Pancreas (tissue), 10 donors: Measurements from ENCODE around the gene GATA6. TPM values are rescaled to one million over a fixed set of nuclear protein-coding genes. Genes with fewer than 3 reads are reported as not detected.
A peak's percentile ranks its signal among the peaks of the same experiment; 100 is the strongest.

Experiments
- ATAC-seq, 4 donors: fragments of 200-7000 bp; cut with Tn5 transposase; one replicate each; pipeline versions ENCODE4 v1.8.0 to v1.9.1; 2020; ENCODE audit warnings: mild to moderate bottlenecking in 4 of 4, moderate library complexity in 4 of 4
- DNase-seq, 6 donors: peaks; one replicate each; pipeline ENCODE4 v3.0.0-alpha.2; 2020
- FAIRE-seq: peaks from 2 replicates; lab custom pipeline; 2012; peaks lifted over from hg19 to GRCh38; lab: Jason Lieb, UNC
- H3K27ac ChIP-seq, 4 donors: fragments of 200-600 bp; sonication (generic); 1 replicate in 3 of 4; 2 replicates in 1 of 4; pipeline versions ENCODE4 v1.5.0 to v1.8.0; 2020
- H3K27me3 ChIP-seq, 4 donors: fragments of 200-600 bp; one replicate each; pipeline ENCODE4 v1.8.0; 2021
- H3K36me3 ChIP-seq, 3 donors: fragments of 200-600 bp; sonication (generic) in 1 of 3; one replicate each; pipeline versions ENCODE4 v1.5.0 to v1.8.0; 2020 to 2021
- H3K4me1 ChIP-seq, 3 donors: fragments of 200-600 bp; one replicate each; pipeline ENCODE4 v1.8.0; 2021
- H3K4me3 ChIP-seq, 4 donors: fragments of 200-600 bp; sonication (generic) in 2 of 4; one replicate each; pipeline versions ENCODE4 v1.5.0 to v1.8.0; 2020 to 2021
- H3K9me3 ChIP-seq, 4 donors: fragments of 200-600 bp; one replicate each; pipeline ENCODE4 v1.8.0; 2021
- WGBS, 2 donors: extraction: QIAGEN DNeasy Blood & Tissue Kit; methylation state at CpG; one replicate each; pipeline ENCODE4 v1.1.7; 2013; 5-methylcytosine and 5-hydroxymethylcytosine counted together
- intact Hi-C, 3 donors: fragments of 100-400 bp; cut with DNase I; formaldehyde crosslinking; loops; one replicate each; pipeline versions ENCODE4 v1.11.1 to v1.14.2; 2022
- polyA plus RNA-seq, 2 donors: library from polyadenylated mRNA; stranded (reverse); fragments of 200-250 nt; gene quantifications; one replicate each; pipeline ENCODE4 v1.2.3, GENCODE V29; 2013
- total RNA-seq, 6 donors: library from RNA; stranded (reverse); fragmentation: NEBNext Ultra II Directional in 4 of 6; extraction: Animal tissue kit (Norgen Biotek cat#: 25700) in 4 of 6; gene quantifications; one replicate each; pipeline versions ENCODE4 v1.2.1 to v1.2.4, GENCODE V29; 2021 to 2023
- TF ChIP-seq, protein P1 (sequence below), 4 donors: fragments of 200-600 bp; sonication (generic) in 3 of 4; IDR thresholded peaks; one replicate each; pipeline versions ENCODE4 v1.5.0 to v1.8.0; 2021; ENCODE audit warnings: antibody characterized with exemption in 4 of 4
- donor health status: healthy with polysubstance abuse.
- donor health status: DM: no; HTN: no; CAD: no; lungs with moderate emphysema.
- donor health status: DM: no; HTN: no; CAD: no.
- donor health status: control.
- donor health status: control.
- donor health status: Bipolar disorder and iron deficiency.
- donor health status: DM: yes; HTN: yes; CAD: no.
- donor health status: DM: no; HTN: no; CAD: no.
- donor health status: DM: no; HTN: no; CAD: no.
- donor health status: DM: yes; HTN: yes; CAD: no.

The GATA6 gene
- total and polyA plus RNA-seq, 8 donors = 15.4 to 36.4 (median 21.8) TPM

DNA sequence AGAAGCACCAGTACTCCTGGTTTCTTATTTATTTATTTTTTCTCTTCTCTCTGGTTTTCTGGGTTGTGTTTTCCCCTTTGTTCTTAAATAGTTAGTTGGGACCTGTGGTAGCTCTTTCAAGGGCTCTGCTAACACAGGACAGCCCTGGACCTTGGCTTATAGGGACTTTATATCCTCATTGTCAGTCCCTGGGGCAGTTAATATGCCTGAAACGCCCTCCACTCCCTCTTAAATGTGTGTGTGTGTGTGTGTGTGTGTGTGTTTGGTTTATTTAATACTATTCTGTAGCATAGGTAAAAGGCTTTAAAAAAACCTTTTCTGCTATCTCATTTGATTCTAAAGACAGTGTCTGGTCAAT, 54.6 kb downstream of the GATA6 start:
- H3K4me3 ChIP-seq = no peak overlapping the region
- peak in 1 of 4 donors; percentile 12 for ATAC-seq
- no peak overlapping the region for H3K27ac ChIP-seq
- no peak for FAIRE-seq
- intact Hi-C loops = no loop called here
- H3K36me3 ChIP-seq = no peaks in the 10 kb centered on the region
- WGBS, 2 donors = 76 to 87% methylated on average over 1 of the region's 1 CpG
- DNase-seq = no peak
- H3K4me1 ChIP-seq = no peaks in the 10 kb centered on the region
- H3K27me3 ChIP-seq = no peaks in the 10 kb centered on the region
- TF ChIP-seq, protein P1, sequence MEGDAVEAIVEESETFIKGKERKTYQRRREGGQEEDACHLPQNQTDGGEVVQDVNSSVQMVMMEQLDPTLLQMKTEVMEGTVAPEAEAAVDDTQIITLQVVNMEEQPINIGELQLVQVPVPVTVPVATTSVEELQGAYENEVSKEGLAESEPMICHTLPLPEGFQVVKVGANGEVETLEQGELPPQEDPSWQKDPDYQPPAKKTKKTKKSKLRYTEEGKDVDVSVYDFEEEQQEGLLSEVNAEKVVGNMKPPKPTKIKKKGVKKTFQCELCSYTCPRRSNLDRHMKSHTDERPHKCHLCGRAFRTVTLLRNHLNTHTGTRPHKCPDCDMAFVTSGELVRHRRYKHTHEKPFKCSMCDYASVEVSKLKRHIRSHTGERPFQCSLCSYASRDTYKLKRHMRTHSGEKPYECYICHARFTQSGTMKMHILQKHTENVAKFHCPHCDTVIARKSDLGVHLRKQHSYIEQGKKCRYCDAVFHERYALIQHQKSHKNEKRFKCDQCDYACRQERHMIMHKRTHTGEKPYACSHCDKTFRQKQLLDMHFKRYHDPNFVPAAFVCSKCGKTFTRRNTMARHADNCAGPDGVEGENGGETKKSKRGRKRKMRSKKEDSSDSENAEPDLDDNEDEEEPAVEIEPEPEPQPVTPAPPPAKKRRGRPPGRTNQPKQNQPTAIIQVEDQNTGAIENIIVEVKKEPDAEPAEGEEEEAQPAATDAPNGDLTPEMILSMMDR (IDR thresholded peaks at IDR 0.05) = no peak
- no peaks in the 10 kb centered on the region for H3K9me3 ChIP-seq

- TF ChIP-seq, protein P1 (IDR thresholded peaks at IDR 0.05) = no peak
- no peak overlapping the region for H3K27ac ChIP-seq
- FAIRE-seq (no peak), ATAC-seq (no peak), DNase-seq (no peak)
- H3K27me3 ChIP-seq = no peaks in the 10 kb centered on the region
- 61 to 81% methylated on average over 1 of the region's 1 CpG for WGBS, 2 donors
- no peak overlapping the region for H3K4me3 ChIP-seq
- no peaks in the 10 kb centered on the region for H3K9me3 ChIP-seq
- H3K36me3 ChIP-seq = no peaks in the 10 kb centered on the region
- intact Hi-C loops = no loop called here
- no peaks in the 10 kb centered on the region for H3K4me1 ChIP-seq
These were observed 55.0 kb downstream of the GATA6 start for GRCh38 chr18:22224339-22224738.

DNA sequence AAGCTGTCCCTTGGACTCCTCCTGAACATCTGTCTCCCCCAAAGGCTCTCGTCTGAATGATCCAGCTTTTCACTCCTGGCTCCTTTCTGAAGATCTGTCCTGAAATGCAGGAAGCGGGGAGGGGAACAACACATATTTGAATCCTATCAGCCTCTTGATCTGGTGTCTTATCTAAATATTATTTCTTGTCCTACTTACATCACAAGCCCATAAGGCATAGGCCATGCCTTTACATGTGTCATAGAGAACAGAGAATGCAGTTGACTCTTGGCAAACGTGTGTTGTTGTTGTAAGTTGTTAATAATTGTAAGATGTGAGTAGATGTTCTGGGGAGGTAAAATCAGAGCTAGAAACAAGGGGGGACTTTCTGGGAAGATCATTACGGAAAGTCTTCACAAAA, 57.4 kb downstream of the GATA6 start:
- H3K36me3 ChIP-seq = no peaks in the 10 kb centered on the region
- ATAC-seq (no peak), DNase-seq (no peak), FAIRE-seq (no peak)
- TF ChIP-seq, protein P1 (IDR thresholded peaks at IDR 0.05) = no peak
- no peaks in the 10 kb centered on the region for H3K4me1 ChIP-seq
- H3K27me3 ChIP-seq = no peaks in the 10 kb centered on the region
- WGBS, 2 donors = 84 to 87% methylated on average over 4 of the region's 4 CpGs
- H3K4me3 ChIP-seq = no peak overlapping the region
- H3K27ac ChIP-seq = no peak overlapping the region
- intact Hi-C loops = no loop called here
- H3K9me3 ChIP-seq = no peaks in the 10 kb centered on the region

DNA sequence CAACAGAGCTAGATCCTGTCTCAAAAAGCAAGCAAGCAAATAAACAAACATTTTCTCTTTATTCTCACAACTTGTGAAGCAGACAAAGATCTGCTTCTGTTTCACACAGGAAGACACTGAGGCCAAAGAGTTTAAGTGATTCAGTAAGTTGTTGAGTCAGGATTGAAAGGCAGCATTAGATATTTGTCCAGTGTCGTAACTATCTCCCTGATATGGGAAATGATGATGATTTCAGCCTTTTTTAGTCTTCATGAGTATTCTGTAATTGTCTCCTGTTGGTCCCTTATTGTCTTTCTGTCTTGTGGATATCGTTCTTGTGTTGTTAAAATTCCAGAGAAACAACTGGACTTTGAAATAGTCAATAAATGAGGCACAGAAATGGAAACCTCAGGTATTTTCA, 59.6 kb downstream of the GATA6 start:
- Histone ChIP-seq H3K27me3 (no peaks in the 10 kb centered on the region), H3K9me3 (no peaks in the 10 kb centered on the region), H3K36me3 (no peaks in the 10 kb centered on the region), H3K4me3 (no peak overlapping the region), H3K27ac (no peak overlapping the region), H3K4me1 (no peaks in the 10 kb centered on the region)
- DNase-seq (no peak), ATAC-seq (no peak), FAIRE-seq (no peak)
- intact Hi-C loops = no loop called here
- WGBS, 2 donors = 68 to 72% methylated on average over 2 of the region's 2 CpGs
- TF ChIP-seq, protein P1 (IDR thresholded peaks at IDR 0.05) = no peak

GRCh38 chr18:22229456-22230124, 60.2 kb downstream of the GATA6 start:
- no peak for ATAC-seq
- no peak for FAIRE-seq
- H3K9me3 ChIP-seq = no peaks in the 10 kb centered on the region
- H3K4me3 ChIP-seq = no peak overlapping the region
- H3K27ac ChIP-seq = no peak overlapping the region
- TF ChIP-seq, protein P1 (IDR thresholded peaks at IDR 0.05) = no peak
- no peak for DNase-seq
- intact Hi-C loops = no loop called here
- no peaks in the 10 kb centered on the region for H3K36me3 ChIP-seq
- 82 to 90% methylated on average over 7 of the region's 7 CpGs for WGBS, 2 donors
- H3K4me1 ChIP-seq = no peaks in the 10 kb centered on the region
- H3K27me3 ChIP-seq = no peaks in the 10 kb centered on the region
